Measurements from ENCODE around the gene CLCN4.
A peak's percentile ranks its signal among the peaks of the same experiment; 100 is the strongest.

Gene CLCN4

GRCh38 chrX:10199212-10199611 lies 42.4 kb downstream of the CLCN4 start:
- no peak for DNase-seq

- DNase-seq, result no peak
Observed at GRCh38 chrX:10203617-10204016, 46.8 kb downstream of the CLCN4 start.

- DNase-seq, result no peak
Observed at GRCh38 chrX:10206317-10206716, 49.5 kb downstream of the CLCN4 start.

- DNase-seq, result no peak
Observed at GRCh38 chrX:10208281-10208856, 51.6 kb downstream of the CLCN4 start.

- DNase-seq, result no peak
Observed at GRCh38 chrX:10208953-10209352, 52.2 kb downstream of the CLCN4 start.

- no peak for DNase-seq
Observed at GRCh38 chrX:10212395-10212794, 55.6 kb downstream of the CLCN4 start.

- DNase-seq, result no peak
Observed at GRCh38 chrX:10213716-10214115, 56.9 kb downstream of the CLCN4 start.

- no peak for DNase-seq
Observed at GRCh38 chrX:10216208-10216607, 59.4 kb downstream of the CLCN4 start.

- no peak for DNase-seq
Observed at GRCh38 chrX:10217198-10217597, 60.4 kb downstream of the CLCN4 start.

- DNase-seq, result no peak
Observed at GRCh38 chrX:10221651-10222050, 64.9 kb downstream of the CLCN4 start.

- DNase-seq, result no peak
Observed at GRCh38 chrX:10223276-10223675, 66.5 kb downstream of the CLCN4 start.

GRCh38 chrX:10223781-10224180 lies 67.0 kb downstream of the CLCN4 start:
- DNase-seq, result no peak

- DNase-seq, result no peak
Observed at GRCh38 chrX:10230222-10230621, 73.4 kb downstream of the CLCN4 start.

GRCh38 chrX:10231461-10231860 lies 74.7 kb downstream of the CLCN4 start:
- no peak for DNase-seq

GRCh38 chrX:10233173-10233572 lies 76.4 kb downstream of the CLCN4 start:
- no peak for DNase-seq

- no peak for DNase-seq
Observed at GRCh38 chrX:10233696-10234095, 76.9 kb downstream of the CLCN4 start.

- DNase-seq, result no peak
Observed at GRCh38 chrX:10235851-10236250, 79.1 kb downstream of the CLCN4 start.

- DNase-seq, result no peak
Observed at GRCh38 chrX:10237241-10237640, 80.5 kb downstream of the CLCN4 start.

GRCh38 chrX:10239611-10240064 lies 82.9 kb downstream of the CLCN4 start:
- no peak for DNase-seq

GRCh38 chrX:10240918-10241317 lies 84.1 kb downstream of the CLCN4 start:
- DNase-seq, result no peak

- DNase-seq, result peak in 1 of 2 experiments; percentile 4
Observed at GRCh38 chrX:10242026-10242425, 85.3 kb downstream of the CLCN4 start.

- no peak for DNase-seq
Observed at GRCh38 chrX:10243106-10243505, 86.3 kb downstream of the CLCN4 start.

GRCh38 chrX:10244915-10245622 lies 88.3 kb downstream of the CLCN4 start:
- no peak for DNase-seq

- DNase-seq, result no peak
Observed at GRCh38 chrX:10245886-10246285, 89.1 kb downstream of the CLCN4 start.

- DNase-seq, result no peak
Observed at GRCh38 chrX:10246297-10246696, 89.5 kb downstream of the CLCN4 start.

All from NCI-H187 (cell line).